GM12891 (cell line): Measurements from ENCODE around the gene RBP3.

ENCODE experiments used
- DNase-seq: peaks from one replicate; pipeline ENCODE4 v3.0.0; 2011; ENCODE audit warnings: low spot score; ENCODE audit not compliant: insufficient read length
- FAIRE-seq: peaks from 2 replicates; lab custom pipeline; 2011; peaks lifted over from hg19 to GRCh38; lab: Jason Lieb, UNC
- PAX5 ChIP-seq: IDR thresholded peaks from 2 replicates; pipeline ENCODE4 v1.6.1; 2011; ENCODE audit warnings: low read length, moderate library complexity, mild to moderate bottlenecking; ENCODE audit not compliant: insufficient read depth, severe bottlenecking
- POLR2A ChIP-seq: IDR thresholded peaks from 2 replicates; pipeline ENCODE4 v1.6.1; 2011; ENCODE audit warnings: low read depth, low read length, control low read depth
- POLR2AphosphoS5 ChIP-seq: IDR thresholded peaks from 2 replicates; pipeline ENCODE4 v1.6.1; 2011; ENCODE audit warnings: low read depth, low read length, control low read depth
- POU2F2 ChIP-seq: IDR thresholded peaks from 2 replicates; pipeline ENCODE4 v1.6.1; 2011; ENCODE audit warnings: low read depth, mild to moderate bottlenecking, control low read depth, low read length, moderate library complexity
- SPI1 ChIP-seq: IDR thresholded peaks from 2 replicates; pipeline ENCODE4 v1.6.1; 2011; ENCODE audit warnings: low read depth, low read length, control low read depth
- TAF1 ChIP-seq: IDR thresholded peaks from 2 replicates; pipeline ENCODE4 v1.6.1; 2011; ENCODE audit warnings: low read depth, low read length, control low read depth

Gene RBP3

GRCh38 chr10:47405857-47406547 lies 57.8 kb downstream of the RBP3 start:
- FAIRE-seq (no peak), DNase-seq (no peak)
- TF ChIP-seq POLR2AphosphoS5: no peak
- TF ChIP-seq POU2F2: no peak
- no peak for TF ChIP-seq TAF1
- TF ChIP-seq SPI1: no peak
- no peak for TF ChIP-seq POLR2A
- TF ChIP-seq PAX5: no peak

- TF ChIP-seq POLR2AphosphoS5 (no peak), PAX5 (no peak), POU2F2 (no peak), POLR2A (no peak), SPI1 (no peak), TAF1 (no peak)
- FAIRE-seq: no peak
- DNase-seq: no peak
These were observed 58.3 kb downstream of the RBP3 start for GRCh38 chr10:47406548-47406869.

- TF ChIP-seq POLR2AphosphoS5 (no peak), PAX5 (no peak), TAF1 (no peak), SPI1 (no peak), POU2F2 (no peak), POLR2A (no peak)
- FAIRE-seq (no peak), DNase-seq (no peak)
These were observed 58.9 kb downstream of the RBP3 start for GRCh38 chr10:47406870-47407691.
